Testis (tissue), 2 donors: Measurements from ENCODE around the gene SLC27A3.

ENCODE experiments used
- CTCF ChIP-seq, 3 experiments: fragments of 450-650 bp in 2 of 3; fragments of 200-600 bp in 1 of 3; sonication (generic) in 1 of 3; IDR thresholded peaks; one replicate each; pipeline ENCODE4 v1.5.1; 2016 to 2019; ENCODE audit warnings: antibody characterized with exemption in 3 of 3, mild to moderate bottlenecking in 2 of 3, moderate library complexity in 1 of 3
- POLR2A ChIP-seq: fragments of 450-650 bp; IDR thresholded peaks from one replicate; pipeline ENCODE4 v1.6.1; 2017; ENCODE audit warnings: antibody characterized with exemption, mild to moderate bottlenecking, moderate library complexity

GRCh38 chr1:153768316-153769181 is 6.7 kb upstream of the SLC27A3 start:
- TF ChIP-seq CTCF (IDR thresholded peaks at IDR 0.05) = no peak
- no peak for TF ChIP-seq POLR2A
